Panc1 (cell line): Measurements from ENCODE around the gene UBE2J1. TPM values are rescaled to one million over a fixed set of nuclear protein-coding genes. Genes with fewer than 3 reads are reported as not detected.

Experiments used
- ATAC-seq: fragments of 200-7000 bp; cut with Tn5 transposase; 2 replicates; pipeline ENCODE4 v1.9.1; 2020; ENCODE audit warnings: mild to moderate bottlenecking, moderate library complexity
- BruUV-seq: library from RNA; stranded (reverse); fragments of 400-500 nt; replicated peaks from 2 replicates; lab custom pipeline; 2021; lab: Mats Ljungman, UMichigan
- CTCF ChIA-PET: fragments of 300-600 bp; sonication (Branson Sonifier 250); formaldehyde crosslinking; loops from one replicate; lab custom pipeline; 2022; ENCODE audit warnings: antibody characterized with exemption; lab: Charles Lee
- POLR2A ChIA-PET: fragments of 300-600 bp; sonication (Branson Sonifier 250); formaldehyde crosslinking; loops from one replicate; lab custom pipeline; 2022; ENCODE audit warnings: antibody characterized with exemption; lab: Charles Lee
- DNase-seq: peaks from one replicate; pipeline ENCODE4 v3.0.0-alpha.2; 2010; ENCODE audit warnings: low read depth, low spot score
- H3K27ac ChIP-seq: 2 replicates; pipeline ENCODE4 v1.5.1; 2011; ENCODE audit warnings: mild to moderate bottlenecking, low read length, inconsistent platforms
- H3K27me3 ChIP-seq: fragments of 200-500 bp; sonication (Bioruptor generic); 2 replicates; pipeline ENCODE4 v1.6.0; 2014; ENCODE audit warnings: low read length, inconsistent platforms; ENCODE audit not compliant: control insufficient read depth, insufficient read depth
- H3K36me3 ChIP-seq: fragments of 200-500 bp; sonication (Bioruptor generic); 2 replicates; pipeline ENCODE4 v1.5.1; 2014; ENCODE audit warnings: inconsistent platforms, mild to moderate bottlenecking, low read length, moderate library complexity; ENCODE audit not compliant: control insufficient read depth, insufficient read depth
- H3K4me1 ChIP-seq: 2 replicates; pipeline ENCODE4 v1.5.1; 2011; ENCODE audit warnings: inconsistent platforms, mild to moderate bottlenecking, low read length, moderate library complexity; ENCODE audit not compliant: control insufficient read depth, insufficient read depth
- H3K4me3 ChIP-seq, 2 experiments: 2 replicates each; pipeline ENCODE4 v1.5.1; 2011 to 2012; ENCODE audit warnings: low read depth in 2 of 2, low read length in 2 of 2, mild to moderate bottlenecking in 2 of 2, inconsistent platforms in 1 of 2, moderate library complexity in 1 of 2
- H3K9me3 ChIP-seq: fragments of 200-500 bp; sonication (Bioruptor generic); 2 replicates; pipeline ENCODE4 v1.5.1; 2014; ENCODE audit warnings: low read depth, mild to moderate bottlenecking, inconsistent platforms, low read length, moderate library complexity; ENCODE audit not compliant: control insufficient read depth, insufficient read depth
- CTCF ChIP-seq: fragments of 450-650 bp; IDR thresholded peaks from 2 replicates; pipeline ENCODE4 v1.5.1; 2017; ENCODE audit warnings: mild to moderate bottlenecking
- POLR2AphosphoS5 ChIP-seq: IDR thresholded peaks from 2 replicates; pipeline ENCODE4 v1.6.1; 2012; ENCODE audit warnings: mild to moderate bottlenecking, low read depth, low read length, moderate library complexity
- REST ChIP-seq, 2 experiments: IDR thresholded peaks; 2 replicates each; pipeline ENCODE4 v1.6.1; 2011 to 2012; ENCODE audit warnings: low read depth in 2 of 2, control low read depth in 1 of 2, low read length in 1 of 2, mild to moderate bottlenecking in 1 of 2, moderate library complexity in 1 of 2; ENCODE audit not compliant: insufficient read depth in 1 of 2
- SIN3A ChIP-seq: IDR thresholded peaks from 2 replicates; pipeline ENCODE4 v1.6.1; 2012; ENCODE audit warnings: low read depth, mild to moderate bottlenecking, low read length, moderate library complexity, borderline replicate concordance; ENCODE audit not compliant: insufficient read depth
- TCF7L2 ChIP-seq: IDR thresholded peaks from 2 replicates; pipeline ENCODE4 v1.6.1; 2011; ENCODE audit warnings: mild to moderate bottlenecking, low read depth, low read length, inconsistent platforms
- in situ Hi-C: cut with HindIII; loops from 2 replicates; pipeline ENCODE4 v1.10.0; 2016; ENCODE audit warnings: low sequenced_read_pairs, low pct_unique_long_range_greater_than_20kb
- intact Hi-C: fragments of 100-400 bp; cut with micrococcal nuclease; formaldehyde crosslinking; loops from one replicate; pipeline ENCODE4 v1.10.0; 2022; ENCODE audit not compliant: unreplicated experiment
- total RNA-seq: library from RNA; stranded (reverse); gene quantifications from one replicate; pipeline ENCODE4 v1.2.1, GENCODE V29; 2021; ENCODE audit not compliant: unreplicated experiment

UBE2J1 gene
- total RNA-seq, 1 experiment from 2014 or later: 30.5 TPM

- CTCF ChIA-PET: interaction anchor here (0.9 kb wide), 1 partner anchor 13 kb away, joined by 3 read pairs; no protein-coding TSS in a partner anchor
- in situ Hi-C loops: no loop called here
Observed at GRCh38 chr6:89359561-89359960, 7.0 kb upstream of the UBE2J1 start.

GRCh38 chr6:89357390-89357789, 4.9 kb upstream of the UBE2J1 start:
- POLR2A ChIA-PET: no interaction called here
- H3K27ac ChIP-seq: no peak overlapping the region
- no peak for TF ChIP-seq SIN3A
- no peak for TF ChIP-seq CTCF
- TF ChIP-seq POLR2AphosphoS5: no peak
- TF ChIP-seq TCF7L2: no peak
- TF ChIP-seq REST (IDR thresholded peaks at IDR 0.05; ENCODE audit: insufficient read depth in 1 of 2, low read depth in 2 of 2, low read length in 1 of 2): no peak
- no peaks in the 10 kb centered on the region for H3K27me3 ChIP-seq
- 0 out of 2 replicates have a peak, but pooled peaks cover 4% of the 10 kb centered on the region for H3K4me1 ChIP-seq
- no peaks in the 10 kb centered on the region for H3K9me3 ChIP-seq
- CTCF ChIA-PET: interaction anchor here (0.6 to 1.7 kb wide), 2 partner anchors 15 to 111 kb away, joined by 3 to 5 read pairs; no protein-coding TSS in a partner anchor
- in situ Hi-C loops: no loop called here
- peak overlapping the region in 1 of 2 experiments; percentile 1; a peak in 1 of 4 replicates for H3K4me3 ChIP-seq
- H3K36me3 ChIP-seq: no peaks in the 10 kb centered on the region
- no TSS peak for BruUV-seq
- no peak for DNase-seq
- intact Hi-C loops: no loop called here
- no peak for ATAC-seq

More at GRCh38 chr6:89359561-89359960, 7.0 kb upstream of the UBE2J1 start:
- TF ChIP-seq CTCF: no peak
- no peak for TF ChIP-seq TCF7L2
- no peak for TF ChIP-seq POLR2AphosphoS5
- no peak for TF ChIP-seq REST (IDR thresholded peaks at IDR 0.05; ENCODE audit: insufficient read depth in 1 of 2, low read depth in 2 of 2, low read length in 1 of 2)
- TF ChIP-seq SIN3A: no peak
- Histone ChIP-seq H3K4me1 (0 out of 2 replicates have a peak, but pooled peaks cover 4% of the 10 kb centered on the region), H3K4me3 (no peak overlapping the region), H3K27me3 (no peaks in the 10 kb centered on the region), H3K36me3 (no peaks in the 10 kb centered on the region), H3K9me3 (no peaks in the 10 kb centered on the region), H3K27ac (no peak overlapping the region)
- intact Hi-C loops: no loop called here
- DNase-seq: no peak
- POLR2A ChIA-PET: interaction anchor here (0.6 kb wide), 1 partner anchor 1755 kb away, joined by 3 read pairs; no protein-coding TSS in a partner anchor
- no TSS peak for BruUV-seq
- no peak for ATAC-seq
